GM12878 (cell line): ENCODE data around the gene CDH2. TPM values are rescaled to one million over a fixed set of nuclear protein-coding genes. Genes with fewer than 3 reads are reported as not detected.
"Not testable (repeated sequence)": the region's sequence is repeated elsewhere in the genome, so short reads cannot be mapped to it uniquely, and the experiment has no call there.

Experiments used
- ATAC-seq: fragments of 200-7000 bp; cut with Tn5 transposase; 3 replicates; pipeline ENCODE4 v1.9.1; 2020; ENCODE audit warnings: mild to moderate bottlenecking, moderate library complexity
- BruUV-seq: library from RNA; stranded (reverse); fragments of 400-500 nt; replicated peaks from 2 replicates; lab custom pipeline; 2021; lab: Mats Ljungman, UMichigan
- CTCF ChIA-PET: fragments of 300-600 bp; sonication (Branson Sonifier 250); formaldehyde crosslinking; extraction: SDS; loops from one replicate; lab custom pipeline; 2021; ENCODE audit warnings: inconsistent platforms; lab: Yijun Ruan, JAX
- POLR2A ChIA-PET: fragments of 350-600 bp; formaldehyde crosslinking; extraction: SDS; loops from one replicate; lab custom pipeline; 2021; ENCODE audit warnings: inconsistent platforms; lab: Charles Lee
- RAD21 ChIA-PET: fragments of 300-600 bp; sonication (Branson Sonifier 250); formaldehyde crosslinking; loops from one replicate; lab custom pipeline; 2023; ENCODE audit warnings: antibody characterized with exemption; ENCODE audit not compliant: unreplicated experiment; lab: Charles Lee
- SMC1A ChIA-PET: fragments of 300-600 bp; sonication (Branson Sonifier 250); formaldehyde crosslinking; loops from one replicate; lab custom pipeline; 2023; ENCODE audit not compliant: unreplicated experiment, uncharacterized antibody; lab: Charles Lee
- DNase-seq: peaks from one replicate; pipeline ENCODE4 v3.0.0-alpha.2; 2011; ENCODE audit warnings: low read depth, low spot score
- FAIRE-seq: peaks from 3 replicates; lab custom pipeline; 2011; peaks lifted over from hg19 to GRCh38; lab: Jason Lieb, UNC
- H2AFZ ChIP-seq: 2 replicates; pipeline ENCODE4 v1.6.0; 2011; ENCODE audit warnings: low read depth, low read length, control low read depth; ENCODE audit not compliant: control insufficient read depth
- H3K27ac ChIP-seq: 2 replicates; pipeline ENCODE4 v1.5.1; 2011; ENCODE audit warnings: control low read depth; ENCODE audit not compliant: control insufficient read depth, insufficient read depth
- H3K27me3 ChIP-seq, 2 experiments: replicated peaks in 1 of 2; 2 replicates each; pipeline versions ENCODE4 v1.6.0 to v1.6.1; 2011; ENCODE audit warnings: low read length in 1 of 2; ENCODE audit not compliant: control insufficient read depth in 2 of 2, insufficient read depth in 2 of 2
- H3K36me3 ChIP-seq, 2 experiments: 2 replicates each; pipeline ENCODE4 v1.5.1; 2011; ENCODE audit warnings: low read length in 1 of 2; ENCODE audit not compliant: control insufficient read depth in 2 of 2, insufficient read depth in 2 of 2
- H3K4me1 ChIP-seq: 2 replicates; pipeline ENCODE4 v1.6.1; 2011; ENCODE audit warnings: mild to moderate bottlenecking, low read length, moderate library complexity, mixed read lengths; ENCODE audit not compliant: control insufficient read depth, insufficient read depth
- H3K4me2 ChIP-seq: 2 replicates; pipeline ENCODE4 v1.6.0; 2011; ENCODE audit warnings: control low read depth; ENCODE audit not compliant: control insufficient read depth, insufficient read depth
- H3K4me3 ChIP-seq: fragments of 200-600 bp; sonication (generic); 2 replicates; pipeline ENCODE4 v1.5.1; 2016
- H3K79me2 ChIP-seq: 2 replicates; pipeline ENCODE4 v1.6.0; 2011; ENCODE audit warnings: low read length; ENCODE audit not compliant: control insufficient read depth, insufficient read depth
- H3K9ac ChIP-seq: 2 replicates; pipeline ENCODE4 v1.8.0; 2011; ENCODE audit warnings: low read length, control low read depth, mixed read lengths; ENCODE audit not compliant: control insufficient read depth, insufficient read depth
- H3K9me3 ChIP-seq: replicated peaks from 3 replicates; pipeline ENCODE4 v1.5.1; 2011; ENCODE audit warnings: mild to moderate bottlenecking, low read length; ENCODE audit not compliant: control insufficient read depth, insufficient read depth
- H4K20me1 ChIP-seq: 2 replicates; pipeline ENCODE4 v1.6.0; 2011; ENCODE audit not compliant: control insufficient read depth, insufficient read depth
- ASH2L ChIP-seq: fragments of 300-600, 200-600 bp; sonication (generic); IDR thresholded peaks from 2 replicates; pipeline ENCODE4 v1.6.1; 2017; ENCODE audit warnings: low read depth, mild to moderate bottlenecking, borderline replicate concordance
- FOXK2 ChIP-seq: fragments of 450-650 bp; IDR thresholded peaks from 2 replicates; pipeline ENCODE4 v1.6.1; 2017; ENCODE audit warnings: mild to moderate bottlenecking, moderate library complexity
- HDAC2 ChIP-seq: fragments of 200-600 bp; sonication (generic); IDR thresholded peaks from 2 replicates; pipeline ENCODE4 v1.6.1; 2017
- JUND ChIP-seq: IDR thresholded peaks from 2 replicates; pipeline ENCODE4 v1.6.1; 2012; ENCODE audit warnings: low read depth, mild to moderate bottlenecking, low read length, improper control_type of control experiment, moderate library complexity
- MAX ChIP-seq: IDR thresholded peaks from 2 replicates; pipeline ENCODE4 v1.6.1; 2012; ENCODE audit warnings: low read depth, low read length, improper control_type of control experiment
- MTA3 ChIP-seq: IDR thresholded peaks from 2 replicates; pipeline ENCODE4 v1.6.1; 2012; ENCODE audit warnings: low read length, inconsistent platforms, borderline replicate concordance
- NFIC ChIP-seq: IDR thresholded peaks from 2 replicates; pipeline ENCODE4 v1.6.1; 2012; ENCODE audit warnings: low read depth, mild to moderate bottlenecking, inconsistent platforms, low read length, moderate library complexity
- WGBS: methylation state at CpG from one replicate; pipeline ENCODE4 v1.1.6; 2016; ENCODE audit warnings: low lambda C conversion rate; ENCODE audit not compliant: insufficient replicate concordance, insufficient coverage; ENCODE audit errors: missing lambda C conversion rate; 5-methylcytosine and 5-hydroxymethylcytosine counted together
- in situ Hi-C: fragments of 300-500 bp; cut with MboI; formaldehyde crosslinking; loops from 9 replicates; pipeline ENCODE4 v1.14.3; 2018; ENCODE audit warnings: mixed read lengths
- intact Hi-C: fragments of 100-400 bp; cut with micrococcal nuclease; formaldehyde crosslinking; loops from one replicate; pipeline ENCODE4 v1.14.2; 2022; ENCODE audit not compliant: unreplicated experiment
- polyA plus RNA-seq, 11 experiments: library from polyadenylated mRNA; depleted of rRNA in 4 of 11; unstranded in 6 of 11; stranded (reverse) in 5 of 11; fragments of >200 nt; fragmentation: Nextera tagmentation in 4 of 11; fragmentation: Illumina TruSeq in 1 of 11; extraction: Ambion mirVana in 4 of 11; extraction: Trizol in 1 of 11; gene quantifications; 1 replicate in 1 of 11; 2 replicates in 10 of 11; pipeline versions ENCODE4 v1.2.1 to v1.2.3, GENCODE V29; 2011 to 2016; ENCODE audit warnings: inconsistent platforms in 2 of 11, missing spikeins in 2 of 11, low read depth in 1 of 11
- total RNA-seq, 4 experiments: library from RNA; depleted of rRNA in 3 of 4; stranded (reverse); fragments of >200 nt in 3 of 4; fragmentation: Illumina TruSeq in 1 of 4; extraction: Trizol in 1 of 4; gene quantifications; 2 replicates each; pipeline versions ENCODE4 v1.2.1 to v1.2.3, GENCODE V29; 2013 to 2021
- TF ChIP-seq, protein P1 (sequence below): IDR thresholded peaks from 2 replicates; pipeline ENCODE4 v1.6.1; 2011; ENCODE audit warnings: borderline replicate concordance, low read depth, mild to moderate bottlenecking, moderate library complexity, mixed read lengths, low read length; ENCODE audit not compliant: insufficient read depth; ENCODE audit errors: extremely low read length

CDH2 gene
- total and polyA plus RNA-seq, 10 of the 15 experiments (the other 5 are each of a cell fraction or from before 2014, with no cell fraction given): 0.01 to 0.25 (median 0.06) TPM; not detected in 4

GRCh38 chr18:27921392-27921791 lies 255.5 kb downstream of the CDH2 start:
- ChIA-PET CTCF (no interaction called here), POLR2A (no interaction called here), SMC1A (no interaction called here), RAD21 (interaction anchor here (0.6 kb wide), 1 partner anchor 1660 kb away, joined by 3 read pairs; no protein-coding TSS in a partner anchor)
- Histone ChIP-seq H3K36me3 (no peaks in the 10 kb centered on the region), H3K4me2 (no peak overlapping the region), H3K4me1 (no peaks in the 10 kb centered on the region), H3K9ac (no peak overlapping the region), H2AFZ (no peak overlapping the region), H3K9me3 (no peaks in the 10 kb centered on the region), H4K20me1 (no peaks in the 10 kb centered on the region), H3K27me3 (no peaks in the 10 kb centered on the region), H3K27ac (no peak overlapping the region), H3K79me2 (no peaks in the 10 kb centered on the region), H3K4me3 (no peak overlapping the region)
- TF ChIP-seq NFIC (no peak), HDAC2 (no peak), FOXK2 (no peak), MAX (no peak), JUND (no peak)
- TF ChIP-seq, protein P1, sequence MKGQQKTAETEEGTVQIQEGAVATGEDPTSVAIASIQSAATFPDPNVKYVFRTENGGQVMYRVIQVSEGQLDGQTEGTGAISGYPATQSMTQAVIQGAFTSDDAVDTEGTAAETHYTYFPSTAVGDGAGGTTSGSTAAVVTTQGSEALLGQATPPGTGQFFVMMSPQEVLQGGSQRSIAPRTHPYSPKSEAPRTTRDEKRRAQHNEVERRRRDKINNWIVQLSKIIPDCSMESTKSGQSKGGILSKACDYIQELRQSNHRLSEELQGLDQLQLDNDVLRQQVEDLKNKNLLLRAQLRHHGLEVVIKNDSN: no peak
- no TSS peak for BruUV-seq
- ATAC-seq (no peak), FAIRE-seq (no peak), DNase-seq (no peak)
- intact Hi-C loops: no loop called here
- 12% methylated on average over 8 of the region's 8 CpGs for WGBS
- in situ Hi-C loops: no loop called here

DNA sequence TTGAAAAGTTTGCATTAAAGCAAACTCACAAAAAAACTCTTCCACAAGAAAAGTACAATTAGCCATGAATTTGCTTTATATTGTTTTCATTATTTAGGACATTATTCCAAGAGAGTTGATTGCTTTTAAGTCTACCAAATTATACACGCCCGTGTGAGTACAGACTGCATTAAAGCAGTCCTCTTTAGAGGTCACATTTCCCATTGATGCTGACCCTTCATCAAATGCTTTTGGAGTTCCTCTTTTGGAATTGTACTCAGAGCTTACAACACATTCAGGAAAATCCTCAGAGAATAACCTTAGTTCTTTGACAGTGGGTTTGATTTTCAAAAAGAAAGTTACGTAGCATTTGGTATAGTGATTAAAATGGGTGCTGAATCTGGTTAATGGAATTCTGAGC lies 256.1 kb downstream of the CDH2 start:
- RAD21 ChIA-PET: no interaction called here
- Histone ChIP-seq H4K20me1 (no peaks in the 10 kb centered on the region), H3K4me1 (no peaks in the 10 kb centered on the region), H3K9me3 (no peaks in the 10 kb centered on the region), H3K79me2 (no peaks in the 10 kb centered on the region), H3K4me3 (no peak overlapping the region), H3K27me3 (no peaks in the 10 kb centered on the region), H3K9ac (no peak overlapping the region), H3K27ac (no peak overlapping the region), H3K4me2 (no peak overlapping the region), H3K36me3 (no peaks in the 10 kb centered on the region), H2AFZ (no peak overlapping the region)
- SMC1A ChIA-PET: no interaction called here
- ATAC-seq: no peak
- in situ Hi-C loops: no loop called here
- FAIRE-seq: no peak
- intact Hi-C loops: no loop called here
- POLR2A ChIA-PET: no interaction called here
- TF ChIP-seq MTA3: no peak
- no peak for TF ChIP-seq ASH2L
- no TSS peak for BruUV-seq
- 57% methylated on average over 3 of the region's 3 CpGs for WGBS
- CTCF ChIA-PET: no interaction called here
- no peak for DNase-seq

DNA sequence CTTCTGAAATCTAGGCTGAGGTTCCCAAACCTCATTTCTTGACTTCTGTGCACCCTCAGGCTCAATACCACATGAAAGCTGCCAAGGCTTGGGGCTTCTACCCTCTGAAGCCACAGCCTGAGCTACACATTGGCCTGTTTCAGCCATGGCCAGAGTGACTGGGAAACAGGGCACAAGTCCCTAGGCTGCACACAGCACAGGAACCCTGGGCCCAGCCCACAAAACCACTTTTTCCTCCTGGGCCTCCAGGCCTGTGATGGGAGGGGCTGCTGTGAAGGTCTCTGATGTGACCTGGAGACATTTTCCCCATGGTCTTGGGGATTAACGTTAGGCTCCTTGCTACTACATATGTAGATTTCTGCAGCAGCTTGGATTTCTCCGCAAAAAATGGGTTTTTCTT lies 270.7 kb downstream of the CDH2 start:
- ATAC-seq, POLR2A ChIA-PET: not testable (repeated sequence)

More for the DNA sequence above, 270.7 kb downstream of the CDH2 start:
- FAIRE-seq, RAD21 ChIA-PET, H3K36me3 ChIP-seq, H3K4me3 ChIP-seq, CTCF ChIA-PET, DNase-seq, H3K9me3 ChIP-seq, H3K79me2 ChIP-seq, H3K9ac ChIP-seq, intact Hi-C loops, H3K27ac ChIP-seq, H4K20me1 ChIP-seq, H2AFZ ChIP-seq, H3K27me3 ChIP-seq, BruUV-seq, SMC1A ChIA-PET, H3K4me2 ChIP-seq, H3K4me1 ChIP-seq: not testable (repeated sequence)
- in situ Hi-C loops: loop anchor here (10.0 kb wide), 1 partner anchor 61 kb away; no protein-coding TSS in a partner anchor
- 0% methylated on average over 2 of the region's 2 CpGs for WGBS
